ENCODE measurements around the gene COX19.

- TF ChIP-seq CTCF (conservative IDR thresholded peaks at IDR 0.05; ENCODE audit: low read depth, low read length) (no peak), EZH2 (IDR thresholded peaks at IDR 0.05; ENCODE audit: low read length, unreplicated experiment) (no peak)
Observed at GRCh38 chr7:917255-918117, 57.9 kb downstream of the COX19 start.

Measured in PC-3 (cell line).